Spleen (tissue), 13 donors: ENCODE measurements around the gene ANKRD27. TPM values are rescaled to one million over a fixed set of nuclear protein-coding genes. Genes with fewer than 3 reads are reported as not detected.

Source experiments
- DNase-seq: peaks from one replicate; pipeline ENCODE4 v3.0.0-alpha.2; 2020
- H3K27ac ChIP-seq, 8 donors: fragments of 200-600 bp; sonication (generic) in 7 of 8; 1 replicate in 4 of 8; 2 replicates in 4 of 8; pipeline versions ENCODE4 v1.5.0 to v1.8.0; 2016 to 2021; ENCODE audit warnings: inconsistent platforms in 4 of 8, mild to moderate bottlenecking in 4 of 8, moderate library complexity in 1 of 8
- H3K27me3 ChIP-seq, 7 donors: fragments of 200-600 bp; sonication (generic) in 6 of 7; replicated peaks in 1 of 7; 1 replicate in 4 of 7; 2 replicates in 3 of 7; pipeline versions ENCODE4 v1.5.0 to v1.8.0; 2016 to 2021; ENCODE audit warnings: inconsistent platforms in 3 of 7, mild to moderate bottlenecking in 1 of 7
- H3K36me3 ChIP-seq, 6 donors: fragments of 200-600 bp; sonication (generic) in 5 of 6; 1 replicate in 4 of 6; 2 replicates in 2 of 6; pipeline versions ENCODE4 v1.5.0 to v1.8.0; 2016 to 2021; ENCODE audit warnings: inconsistent platforms in 2 of 6
- H3K4me1 ChIP-seq, 6 donors: fragments of 200-600 bp; sonication (generic) in 5 of 6; 1 replicate in 3 of 6; 2 replicates in 3 of 6; pipeline versions ENCODE4 v1.5.0 to v1.8.0; 2016 to 2021; ENCODE audit warnings: inconsistent platforms in 3 of 6
- H3K4me3 ChIP-seq, 8 donors: fragments of 200-600 bp; sonication (generic) in 7 of 8; 1 replicate in 4 of 8; 2 replicates in 4 of 8; pipeline versions ENCODE4 v1.5.0 to v1.8.0; 2016 to 2021; ENCODE audit warnings: inconsistent platforms in 4 of 8, mild to moderate bottlenecking in 4 of 8, moderate library complexity in 2 of 8
- H3K9me3 ChIP-seq, 8 donors: fragments of 200-600 bp; sonication (generic) in 7 of 8; 1 replicate in 4 of 8; 2 replicates in 4 of 8; pipeline versions ENCODE4 v1.5.0 to v1.8.0; 2016 to 2021; ENCODE audit warnings: inconsistent platforms in 4 of 8
- CTCF ChIP-seq, 11 experiments: fragments of 200-600 bp in 7 of 11; fragments of 450-650 bp in 4 of 11; sonication (generic) in 4 of 11; IDR thresholded peaks in 8 of 11; conservative IDR thresholded peaks in 3 of 11; 1 replicate in 7 of 11; 2 replicates in 4 of 11; pipeline versions ENCODE4 v1.4.0 to v1.8.0; 2016 to 2021; ENCODE audit warnings: antibody characterized with exemption in 11 of 11, inconsistent platforms in 4 of 11, mild to moderate bottlenecking in 1 of 11
- POLR2A ChIP-seq, 3 donors: fragments of 450-650 bp; IDR thresholded peaks; one replicate each; pipeline ENCODE4 v1.5.1; 2017; ENCODE audit warnings: antibody characterized with exemption in 3 of 3, mild to moderate bottlenecking in 1 of 3
- POLR2AphosphoS5 ChIP-seq, 3 donors: sonication (generic); formaldehyde crosslinking; IDR thresholded peaks; one replicate each; pipeline ENCODE4 v1.5.1; 2017; ENCODE audit warnings: antibody characterized with exemption in 3 of 3
- WGBS, 5 donors: extraction: QIAGEN DNeasy Blood & Tissue Kit in 3 of 5; methylation state at CpG; one replicate each; pipeline versions ENCODE4 v1.1.5 to v1.1.7; 2013 to 2018; 5-methylcytosine and 5-hydroxymethylcytosine counted together
- intact Hi-C: fragments of 100-400 bp; cut with DNase I; formaldehyde crosslinking; loops from one replicate; pipeline ENCODE4 v1.15.0; 2023; ENCODE audit warnings: low total_unique reads
- long read RNA-seq, 2 donors: transcript quantifications; one replicate each; lab custom pipeline, GENCODE V29; 2026
- polyA plus RNA-seq, 3 donors: library from polyadenylated mRNA; stranded (reverse); fragments of 200-250 nt; gene quantifications; one replicate each; pipeline ENCODE4 v1.2.1, GENCODE V29; 2013
- total RNA-seq, 7 donors: library from RNA; depleted of rRNA in 3 of 7; stranded (reverse); fragments of >200 nt in 3 of 7; fragmentation: NEBNext Ultra II Directional in 4 of 7; extraction: Animal tissue kit (Norgen Biotek cat#: 25700) in 4 of 7; gene quantifications; one replicate each; pipeline versions ENCODE4 v1.1.0 to v1.2.1, GENCODE V29; 2016 to 2021
- donor health status: healthy with polysubstance abuse.
- donor health status: DM: no; HTN: no; CAD: no; lungs with moderate emphysema.
- donor health status: DM: no; HTN: no; CAD: no.
- donor health status: Bipolar disorder and iron deficiency.
- donor health status: healthy.
- donor health status: DM: no; HTN: no; CAD: no.
- donor health status: DM: yes; HTN: yes; CAD: no.

Gene ANKRD27
- total RNA-seq (10 to 100 TPM; 24.0 to 31.7 (median 29.4) TPM), polyA plus RNA-seq (1 to 10 TPM; 6.5 to 9.1 (median 6.6) TPM)
- long read RNA-seq, donor 1 = 0 reads
- long read RNA-seq, donor 2, full-length matches to known transcripts = 2 of 2 reads
- long read RNA-seq, donor 2, partial matches to known transcripts = 0 of 2 reads
- long read RNA-seq, donor 2, other reads (novel, unspliced or antisense) = 0 of 2 reads

DNA sequence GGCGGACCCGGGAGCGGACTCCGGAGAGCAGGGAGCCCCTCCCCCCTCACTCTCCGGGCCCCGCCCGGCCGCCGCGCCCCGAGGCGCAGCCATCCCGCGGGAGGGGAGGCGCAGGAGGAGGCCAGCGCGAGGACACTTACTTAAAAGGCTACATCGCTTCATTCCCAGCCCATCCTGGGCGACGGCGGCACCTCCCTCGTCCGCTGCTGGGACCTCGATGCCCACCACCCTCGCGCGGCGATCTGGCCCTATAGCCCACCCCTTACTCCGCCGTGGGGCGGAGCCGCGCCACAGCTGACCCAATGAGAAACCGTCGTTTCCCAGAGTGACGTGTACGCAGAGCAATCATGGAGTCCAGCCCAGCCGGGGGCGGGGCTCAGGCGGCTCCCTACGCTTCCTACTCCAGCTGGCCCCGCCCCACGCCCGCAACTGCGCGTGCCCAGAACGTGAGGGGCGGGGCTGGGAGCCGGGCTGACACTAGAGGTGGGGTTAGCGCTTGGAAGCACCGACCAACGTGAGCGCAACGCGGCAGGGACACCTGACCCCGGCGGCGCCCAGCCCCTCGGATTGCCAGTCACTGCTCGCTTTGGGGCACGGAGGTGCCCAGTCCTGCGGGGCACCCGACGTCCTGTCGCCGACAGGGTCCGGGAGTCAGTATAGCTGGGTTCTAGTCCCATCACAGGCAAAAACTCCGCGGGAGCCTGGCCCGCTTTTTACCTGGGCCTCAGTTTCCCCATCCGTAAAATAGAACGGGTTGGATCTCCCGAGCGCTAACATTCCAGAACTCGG is at the start of gene ANKRD27:
Gene ANKRD27, minus strand, starts transcription at position 250 of the 789 bp plus-strand sequence. CDS start 16,165 bp downstream, outside the sequence.
- 0 to 2% (median 0%) methylated on average over 36 to 75 of the region's 75 CpGs for WGBS, 5 donors
- peaks cover 18 to 65% (median 48%) of the 10 kb centered on the region in 6 donors for H3K4me1 ChIP-seq
- H3K9me3 ChIP-seq = no peaks in the 10 kb centered on the region
- peaks cover 0 to 3% (median 0%) of the 10 kb centered on the region in 6 donors for H3K36me3 ChIP-seq
- peak within 1 kb of the TSS; percentile 76 to 94 (median 88) for H3K27ac ChIP-seq
- intact Hi-C loops = loop anchor here (10.0 kb wide), 1 partner anchor 80 kb away; no protein-coding TSS in a partner anchor
- TF ChIP-seq POLR2AphosphoS5 (IDR thresholded peaks at IDR 0.05) (peak; percentile 88 to 90 (median 89)), POLR2A (IDR thresholded peaks at IDR 0.05) (peak in 1 of 3 donors; percentile 31), CTCF (IDR thresholded peaks at IDR 0.05 in 8 of 11, conservative IDR thresholded peaks at IDR 0.05 in 3 of 11) (peak in 3 of 11 experiments; percentile 17 to 44 (median 22))
- peaks cover 0 to 45% (median 21%) of the 10 kb centered on the region in 7 donors for H3K27me3 ChIP-seq
- H3K4me3 ChIP-seq = peak within 1 kb of the TSS; percentile 87 to 99 (median 96)
- peak; percentile 99 for DNase-seq

- intact Hi-C loops = no loop called here
- Histone ChIP-seq H3K36me3 (peaks cover 0 to 21% (median 2%) of the 10 kb centered on the region in 6 donors), H3K27ac (no peak overlapping the region), H3K9me3 (peaks cover 0 to 12% (median 4%) of the 10 kb centered on the region in 8 donors), H3K4me3 (no peak overlapping the region), H3K27me3 (no peaks in the 10 kb centered on the region), H3K4me1 (no peaks in the 10 kb centered on the region)
- 95 to 97% (median 96%) methylated on average over 15 to 22 of the region's 22 CpGs for WGBS, 5 donors
- TF ChIP-seq CTCF (IDR thresholded peaks at IDR 0.05 in 8 of 11, conservative IDR thresholded peaks at IDR 0.05 in 3 of 11) = no peak
- no peak for DNase-seq
These were observed 45.9 kb upstream of the ANKRD27 start for GRCh38 chr19:32720936-32721250.

DNA sequence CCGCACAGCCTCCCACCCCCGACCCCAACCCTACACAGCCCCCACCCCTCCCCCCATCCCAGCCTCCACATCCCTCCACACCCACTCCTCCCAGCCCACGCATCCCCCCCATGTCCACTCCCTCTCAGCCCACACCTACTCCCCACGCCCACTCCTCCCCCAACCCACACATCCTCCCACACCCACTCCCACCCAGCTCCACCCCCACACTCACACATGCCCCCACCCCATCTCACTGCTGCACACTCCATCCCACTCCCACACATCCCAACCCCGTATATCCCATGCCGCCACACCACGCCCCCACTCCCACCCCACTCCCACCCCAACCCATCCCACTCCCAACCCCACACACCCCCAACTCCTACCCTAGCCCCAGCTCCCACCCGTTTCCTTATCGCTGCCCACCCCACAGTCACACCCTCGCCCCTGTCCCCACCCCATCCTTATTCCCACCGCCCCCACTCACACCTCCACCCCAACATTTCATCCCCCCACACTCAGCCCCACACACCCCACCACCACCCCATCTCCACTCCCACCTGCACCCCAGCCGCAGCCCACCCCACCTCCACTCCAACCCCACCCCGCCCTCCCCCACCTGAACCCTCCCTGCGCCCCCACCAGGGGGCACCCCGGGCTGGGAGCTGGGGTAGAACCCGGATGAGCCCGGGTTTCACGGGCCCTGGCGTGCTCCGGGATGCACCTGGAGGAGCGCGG is 45.4 kb upstream of the ANKRD27 start:
- Histone ChIP-seq H3K9me3 (peaks cover 0 to 7% (median under 1%) of the 10 kb centered on the region in 8 donors), H3K27ac (no peak overlapping the region), H3K4me3 (no peak overlapping the region), H3K4me1 (no peaks in the 10 kb centered on the region), H3K36me3 (peaks cover 0 to 26% (median 2%) of the 10 kb centered on the region in 6 donors), H3K27me3 (no peaks in the 10 kb centered on the region)
- no peak for TF ChIP-seq POLR2A (IDR thresholded peaks at IDR 0.05)
- TF ChIP-seq POLR2AphosphoS5 (IDR thresholded peaks at IDR 0.05) = no peak
- TF ChIP-seq CTCF (IDR thresholded peaks at IDR 0.05 in 8 of 11, conservative IDR thresholded peaks at IDR 0.05 in 3 of 11) = no peak
- 91 to 97% (median 96%) methylated on average over 12 to 22 of the region's 22 CpGs for WGBS, 5 donors
- no peak for DNase-seq
- intact Hi-C loops = no loop called here
